Measurements from ENCODE around the gene CLDN34. TPM values are rescaled to one million over a fixed set of nuclear protein-coding genes. Genes with fewer than 3 reads are reported as not detected.

Gene CLDN34
- total RNA-seq, 4 donors from 2014 or later = 1.2 TPM; not detected in 3

- TF ChIP-seq POLR2A (IDR thresholded peaks at IDR 0.05) (no peak), CTCF (IDR thresholded peaks at IDR 0.05) (no peak)
- intact Hi-C loops (cut with DNase I; ENCODE audit: low total_unique reads) = no loop called here
- H3K27ac ChIP-seq = no peak overlapping the region
- DNase-seq = no peak
- no peaks in the 10 kb centered on the region for H3K27me3 ChIP-seq
- H3K4me1 ChIP-seq = no peaks in the 10 kb centered on the region
- H3K9me3 ChIP-seq = no peaks in the 10 kb centered on the region
- no peak overlapping the region for H3K4me3 ChIP-seq
- no peaks in the 10 kb centered on the region for H3K36me3 ChIP-seq
Observed at GRCh38 chrX:9992061-9992460, 24.9 kb downstream of the CLDN34 start.

GRCh38 chrX:9992724-9993123 lies 25.6 kb downstream of the CLDN34 start:
- Histone ChIP-seq H3K27me3 (no peaks in the 10 kb centered on the region), H3K9me3 (no peaks in the 10 kb centered on the region), H3K4me3 (no peak overlapping the region), H3K4me1 (no peaks in the 10 kb centered on the region), H3K36me3 (no peaks in the 10 kb centered on the region), H3K27ac (no peak overlapping the region)
- no peak for DNase-seq
- no peak for TF ChIP-seq CTCF (IDR thresholded peaks at IDR 0.05)
- TF ChIP-seq POLR2A (IDR thresholded peaks at IDR 0.05) = no peak
- intact Hi-C loops (cut with DNase I; ENCODE audit: low total_unique reads) = no loop called here

GRCh38 chrX:9995855-9996339 lies 28.7 kb downstream of the CLDN34 start:
- no peaks in the 10 kb centered on the region for H3K4me1 ChIP-seq

GRCh38 chrX:9997041-9997440 lies 29.9 kb downstream of the CLDN34 start:
- H3K4me1 ChIP-seq = no peaks in the 10 kb centered on the region
- H3K36me3 ChIP-seq = no peaks in the 10 kb centered on the region
- no peak overlapping the region for H3K4me3 ChIP-seq
- H3K27me3 ChIP-seq = no peaks in the 10 kb centered on the region
- no peak for DNase-seq
- H3K27ac ChIP-seq = no peak overlapping the region
- no peaks in the 10 kb centered on the region for H3K9me3 ChIP-seq
- intact Hi-C loops (cut with DNase I; ENCODE audit: low total_unique reads) = loop anchor here (5.0 kb wide), 1 partner anchor 120 kb away; no protein-coding TSS in a partner anchor
- TF ChIP-seq POLR2A (IDR thresholded peaks at IDR 0.05) = no peak
- no peak for TF ChIP-seq CTCF (IDR thresholded peaks at IDR 0.05)

More at GRCh38 chrX:9995855-9996339, 28.7 kb downstream of the CLDN34 start:
- Histone ChIP-seq H3K27ac (no peak overlapping the region), H3K36me3 (no peaks in the 10 kb centered on the region), H3K27me3 (no peaks in the 10 kb centered on the region), H3K4me3 (no peak overlapping the region), H3K9me3 (no peaks in the 10 kb centered on the region)
- TF ChIP-seq CTCF (IDR thresholded peaks at IDR 0.05) = peak; percentile 87 to 94 (median 92)
- TF ChIP-seq POLR2A (IDR thresholded peaks at IDR 0.05) = no peak
- DNase-seq = peak; percentile 77 to 83
- intact Hi-C loops (cut with DNase I; ENCODE audit: low total_unique reads) = loop anchor here (5.0 kb wide), 1 partner anchor 121 kb away; no protein-coding TSS in a partner anchor

- intact Hi-C loops (cut with DNase I; ENCODE audit: low total_unique reads) = loop anchor here (5.0 kb wide), 1 partner anchor 120 kb away; no protein-coding TSS in a partner anchor
- Histone ChIP-seq H3K4me3 (no peak overlapping the region), H3K4me1 (no peaks in the 10 kb centered on the region), H3K27ac (no peak overlapping the region), H3K27me3 (no peaks in the 10 kb centered on the region), H3K9me3 (no peaks in the 10 kb centered on the region), H3K36me3 (no peaks in the 10 kb centered on the region)
- no peak for DNase-seq
- no peak for TF ChIP-seq CTCF (IDR thresholded peaks at IDR 0.05)
- no peak for TF ChIP-seq POLR2A (IDR thresholded peaks at IDR 0.05)
Observed at GRCh38 chrX:9997524-9997923, 30.4 kb downstream of the CLDN34 start.
